ENCODE results near the gene RASA3. TPM values are rescaled to one million over a fixed set of nuclear protein-coding genes. Genes with fewer than 3 reads are reported as not detected.

The RASA3 gene
- total RNA-seq, 2 experiments from 2014 or later = 3.6 to 17.9 TPM

GRCh38 chr13:114145722-114146121, 13.3 kb upstream of the RASA3 start:
- no peak overlapping the region for H3K27ac ChIP-seq (ENCODE audit: low read depth, low read length, poor library complexity, severe bottlenecking)
- no peak overlapping the region for H3K4me3 ChIP-seq (ENCODE audit: low read depth, low read length, poor library complexity, severe bottlenecking)
- no peak overlapping the region for H3K4me2 ChIP-seq (ENCODE audit: low read length)
- H4K20me1 ChIP-seq (ENCODE audit: insufficient read depth, low read length) = no peaks in the 10 kb centered on the region
- H3K9me3 ChIP-seq (ENCODE audit: low read length) = no peaks in the 10 kb centered on the region
- TF ChIP-seq EZH2phosphoT487 (IDR thresholded peaks at IDR 0.05; ENCODE audit: borderline replicate concordance, low read depth, low read length) (no peak), CTCF (conservative IDR thresholded peaks at IDR 0.05; ENCODE audit: low read length) (no peak)
- intact Hi-C loops (cut with micrococcal nuclease; ENCODE audit: unreplicated experiment) = no loop called here
- DNase-seq (ENCODE audit: low spot score) = no peak
- BruUV-seq (replicated peaks) = no TSS peak
- no peaks in the 10 kb centered on the region for H3K36me3 ChIP-seq (ENCODE audit: insufficient read depth, low read length)
- H3K79me2 ChIP-seq (ENCODE audit: insufficient read depth, low read depth, low read length) = no peaks in the 10 kb centered on the region
- CTCF ChIA-PET (ENCODE audit: unreplicated experiment) = no interaction called here
- no peaks in the 10 kb centered on the region for H3K9me2 ChIP-seq (ENCODE audit: insufficient read depth, low read length)
- POLR2A ChIA-PET = no interaction called here
- peaks cover 35% of the 10 kb centered on the region for H3K4me1 ChIP-seq (ENCODE audit: insufficient read depth, low read length, poor library complexity, severe bottlenecking)
- no peak overlapping the region for H2AFZ ChIP-seq (ENCODE audit: low read length)

DNA sequence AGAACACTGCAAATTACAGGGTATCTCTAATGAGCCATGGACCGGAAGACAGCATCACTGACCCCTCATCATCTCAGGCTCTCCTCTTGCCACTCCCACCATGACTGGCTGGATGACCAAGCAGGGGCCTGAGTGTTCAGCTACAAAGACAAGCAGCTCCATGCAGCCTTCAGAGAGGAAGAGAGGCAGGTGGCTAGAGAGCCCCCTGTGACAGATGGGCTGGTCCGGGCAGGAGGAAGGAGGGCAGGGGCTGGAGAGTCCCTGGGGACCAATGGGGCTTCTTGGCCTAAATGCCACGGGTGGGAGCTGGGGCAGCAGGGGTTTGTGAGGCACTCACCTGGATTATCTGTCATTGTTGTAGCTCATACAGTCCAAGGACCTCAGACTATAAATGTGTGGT, 12.8 kb upstream of the RASA3 start:
- Histone ChIP-seq H2AFZ (ENCODE audit: low read length) (no peak overlapping the region), H3K27ac (ENCODE audit: low read depth, low read length, poor library complexity, severe bottlenecking) (no peak overlapping the region), H4K20me1 (ENCODE audit: insufficient read depth, low read length) (no peaks in the 10 kb centered on the region), H3K4me3 (ENCODE audit: low read depth, low read length, poor library complexity, severe bottlenecking) (no peak overlapping the region), H3K4me2 (ENCODE audit: low read length) (peak overlapping the region; percentile 12; the same call in 1 of the 2 replicates), H3K9me3 (ENCODE audit: low read length) (no peaks in the 10 kb centered on the region), H3K36me3 (ENCODE audit: insufficient read depth, low read length) (no peaks in the 10 kb centered on the region), H3K79me2 (ENCODE audit: insufficient read depth, low read depth, low read length) (no peaks in the 10 kb centered on the region), H3K9me2 (ENCODE audit: insufficient read depth, low read length) (no peaks in the 10 kb centered on the region), H3K4me1 (ENCODE audit: insufficient read depth, low read length, poor library complexity, severe bottlenecking) (peaks cover 35% of the 10 kb centered on the region)
- TF ChIP-seq CTCF (conservative IDR thresholded peaks at IDR 0.05; ENCODE audit: low read length) = no peak
- TF ChIP-seq EZH2phosphoT487 (IDR thresholded peaks at IDR 0.05; ENCODE audit: borderline replicate concordance, low read depth, low read length) = no peak
- CTCF ChIA-PET (ENCODE audit: unreplicated experiment) = no interaction called here
- peak; percentile 46 for DNase-seq (ENCODE audit: low spot score)
- BruUV-seq (replicated peaks) = no TSS peak
- POLR2A ChIA-PET = no interaction called here
- intact Hi-C loops (cut with micrococcal nuclease; ENCODE audit: unreplicated experiment) = no loop called here

- POLR2A ChIA-PET = no interaction called here
Measured at GRCh38 chr13:114144606-114145244, 12.3 kb upstream of the RASA3 start.

More at GRCh38 chr13:114144606-114145244, 12.3 kb upstream of the RASA3 start:
- CTCF ChIA-PET (ENCODE audit: unreplicated experiment) = no interaction called here
- Histone ChIP-seq H3K9me2 (ENCODE audit: insufficient read depth, low read length) (no peaks in the 10 kb centered on the region), H3K4me1 (ENCODE audit: insufficient read depth, low read length, poor library complexity, severe bottlenecking) (peaks cover 35% of the 10 kb centered on the region), H3K4me3 (ENCODE audit: low read depth, low read length, poor library complexity, severe bottlenecking) (no peak overlapping the region), H3K36me3 (ENCODE audit: insufficient read depth, low read length) (no peaks in the 10 kb centered on the region), H3K9me3 (ENCODE audit: low read length) (no peaks in the 10 kb centered on the region), H3K27ac (ENCODE audit: low read depth, low read length, poor library complexity, severe bottlenecking) (no peak overlapping the region), H3K79me2 (ENCODE audit: insufficient read depth, low read depth, low read length) (no peaks in the 10 kb centered on the region), H2AFZ (ENCODE audit: low read length) (no peak overlapping the region), H3K4me2 (ENCODE audit: low read length) (peak overlapping the region; percentile 12; the same call in 1 of the 2 replicates), H4K20me1 (ENCODE audit: insufficient read depth, low read length) (no peaks in the 10 kb centered on the region)
- BruUV-seq (replicated peaks) = no TSS peak
- intact Hi-C loops (cut with micrococcal nuclease; ENCODE audit: unreplicated experiment) = no loop called here
- DNase-seq (ENCODE audit: low spot score) = no peak
- TF ChIP-seq EZH2phosphoT487 (IDR thresholded peaks at IDR 0.05; ENCODE audit: borderline replicate concordance, low read depth, low read length) (no peak), CTCF (conservative IDR thresholded peaks at IDR 0.05; ENCODE audit: low read length) (no peak)
